Heart left ventricle (tissue), 16 donors: Measurements from ENCODE around the gene CCNL2. TPM values are rescaled to one million over a fixed set of nuclear protein-coding genes. Genes with fewer than 3 reads are reported as not detected.

Experiments used
- ATAC-seq, 4 donors: fragments of 200-7000 bp; cut with Tn5 transposase; one replicate each; pipeline ENCODE4 v1.9.1; 2020 to 2022; ENCODE audit warnings: moderate library complexity in 4 of 4, mild to moderate bottlenecking in 3 of 4, moderate number of reproducible peaks in 1 of 4
- DNase-seq, 5 donors: peaks; one replicate each; pipeline ENCODE4 v3.0.0-alpha.2; 2020
- H3K27ac ChIP-seq, 12 donors: fragments of 200-600 bp; sonication (generic) in 4 of 12; one replicate each; pipeline versions ENCODE4 v1.5.0 to v1.8.0; 2016 to 2022; ENCODE audit warnings: mild to moderate bottlenecking in 2 of 12
- H3K27me3 ChIP-seq, 9 donors: fragments of 200-600 bp; sonication (generic) in 2 of 9; one replicate each; pipeline versions ENCODE4 v1.5.1 to v1.8.0; 2016 to 2022; ENCODE audit warnings: mild to moderate bottlenecking in 3 of 9
- H3K36me3 ChIP-seq, 9 donors: fragments of 200-600 bp; sonication (generic) in 2 of 9; one replicate each; pipeline versions ENCODE4 v1.5.0 to v1.8.0; 2018 to 2022; ENCODE audit warnings: mild to moderate bottlenecking in 2 of 9
- H3K4me1 ChIP-seq, 12 donors: fragments of 200-600 bp; sonication (generic) in 4 of 12; one replicate each; pipeline versions ENCODE4 v1.5.0 to v1.8.0; 2016 to 2022; ENCODE audit warnings: mild to moderate bottlenecking in 3 of 12
- H3K4me3 ChIP-seq, 12 donors: fragments of 200-600 bp; sonication (generic) in 4 of 12; one replicate each; pipeline versions ENCODE4 v1.5.0 to v1.8.0; 2017 to 2022; ENCODE audit warnings: mild to moderate bottlenecking in 9 of 12, moderate library complexity in 4 of 12
- H3K9me3 ChIP-seq, 12 donors: fragments of 200-600 bp; sonication (generic) in 4 of 12; one replicate each; pipeline versions ENCODE4 v1.5.0 to v1.8.0; 2016 to 2022; ENCODE audit warnings: mild to moderate bottlenecking in 1 of 12
- POLR2A ChIP-seq, 2 donors: fragments of 450-650 bp; IDR thresholded peaks; one replicate each; pipeline ENCODE4 v1.6.1; 2017; ENCODE audit warnings: antibody characterized with exemption in 2 of 2, mild to moderate bottlenecking in 2 of 2, moderate library complexity in 2 of 2
- WGBS, 4 donors: extraction: QIAGEN DNeasy Blood & Tissue Kit in 2 of 4; methylation state at CpG; one replicate each; pipeline versions ENCODE4 v1.1.5 to v1.1.7; 2013 to 2018; 5-methylcytosine and 5-hydroxymethylcytosine counted together
- intact Hi-C, 10 donors: fragments of 100-400 bp; cut with DNase I; formaldehyde crosslinking; loops; one replicate each; pipeline versions ENCODE4 v1.11.1 to v1.14.2; 2022
- polyA plus RNA-seq, 2 donors: library from polyadenylated mRNA; stranded (reverse); fragments of 200-250 nt; gene quantifications; one replicate each; pipeline ENCODE4 v1.2.3, GENCODE V29; 2013
- total RNA-seq, 9 donors: library from RNA; depleted of rRNA in 2 of 9; stranded (reverse); fragments of >200 nt in 2 of 9; fragmentation: NEBNext Ultra II Directional in 3 of 9; extraction: Animal tissue kit (Norgen Biotek cat#: 25700) in 3 of 9; gene quantifications; one replicate each; pipeline versions ENCODE4 v1.1.0 to v1.2.4, GENCODE V29; 2016 to 2023
- TF ChIP-seq, protein P1 (sequence below), 12 donors: fragments of 200-600 bp; sonication (generic) in 4 of 12; IDR thresholded peaks; one replicate each; pipeline versions ENCODE4 v1.5.0 to v1.8.0; 2018 to 2022; ENCODE audit warnings: antibody characterized with exemption in 12 of 12, mild to moderate bottlenecking in 5 of 12
- donor health status: ischemic (EF 13 %, LVEDD 7.1; RV severe dilation, severe dysfunction).
- donor health status: healthy with polysubstance abuse.
- donor health status: DM: no; HTN: yes; CAD: no.
- donor health status: DM: no; HTN: no; CAD: no.
- donor health status: ischemic (EF 25% LVEDD 6.9; RV normal size, moderate dysfunction).
- donor health status: ischemic (EF 25% LVEDD 5.7; RV mildly dilated, moderate dysfunction).
- donor health status: healthy.
- donor health status: DM: yes; HTN: yes; CAD: no.
- donor health status: ischemic (EF 35%, LVEDD 5.7; RV mildly dilated, moderate dysfunction).
- donor health status: nonischemic (EF 11% LVEDD 7.7; RV severe dilation, severe dysfunction).
- donor health status: DM: yes; HTN: yes; CAD: no.
- donor health status: PGD.
- donor health status: ischemic (EF 29% LVEDD 5.4; RV normal size, mild dysfunction).
- donor health status: nonischemic (EF 23%, LVEDD 6.1; RV moderate dilation, normal function).

CCNL2 gene
- total and polyA plus RNA-seq, 11 donors = 35.4 to 87.8 (median 50.7) TPM

DNA sequence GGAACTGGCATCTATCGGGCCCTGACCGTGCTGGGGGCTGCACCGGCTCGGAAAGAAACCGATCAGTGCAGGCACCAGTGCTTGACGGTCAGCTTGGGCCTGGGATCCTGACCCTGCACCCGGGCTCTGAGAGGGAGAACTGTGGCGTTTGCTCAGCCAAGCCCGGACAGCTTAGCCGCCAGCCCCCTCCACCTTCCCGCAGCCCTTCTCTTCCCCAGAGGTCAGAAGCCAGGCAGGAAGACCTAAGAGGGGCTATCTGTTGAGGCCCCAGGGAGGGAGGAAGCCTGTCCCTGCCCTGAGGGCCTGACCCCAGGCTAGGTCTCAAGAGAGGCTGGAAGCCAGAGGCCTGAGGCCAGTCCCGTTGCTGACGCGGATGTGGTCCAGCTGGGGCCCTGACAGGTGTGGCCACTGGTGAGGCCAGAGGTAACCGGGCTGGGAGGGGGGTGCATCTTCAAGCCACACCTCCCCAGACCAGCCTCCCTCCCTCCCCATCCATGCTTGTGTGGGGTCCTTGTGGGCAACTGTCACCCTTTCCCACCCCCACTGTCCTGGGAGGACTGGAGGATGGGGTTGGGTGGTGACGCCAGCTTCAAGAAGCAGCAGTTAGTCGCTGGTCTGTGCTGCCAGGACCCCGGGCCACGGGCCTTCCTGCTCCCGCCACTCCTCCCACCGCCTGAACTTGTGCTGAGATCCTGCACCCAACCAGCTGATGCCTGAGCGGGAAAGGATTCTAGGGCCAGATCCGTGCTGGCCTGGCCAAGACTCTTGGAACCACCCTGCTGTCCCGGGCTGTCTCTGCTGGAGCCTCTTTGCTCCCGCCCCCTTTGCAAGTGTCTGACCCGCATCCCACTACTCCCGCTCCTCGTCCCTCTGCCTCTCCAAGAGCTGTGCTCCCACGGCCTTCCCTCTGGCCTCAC, 47.4 kb downstream of the CCNL2 start:
- Histone ChIP-seq H3K4me1 (peaks cover 3 to 73% (median 47%) of the 10 kb centered on the region in 12 donors), H3K27ac (peak overlapping the region in 11 of 12 donors; percentile 9 to 79 (median 49)), H3K4me3 (peak overlapping the region in 3 of 12 donors; percentile 19 to 32 (median 23)), H3K27me3 (peaks cover under 1 to 42% (median 17%) of the 10 kb centered on the region in 9 donors), H3K36me3 (peaks cover 0 to 24% (median 0%) of the 10 kb centered on the region in 9 donors), H3K9me3 (no peaks in the 10 kb centered on the region)
- intact Hi-C loops = no loop called here
- TF ChIP-seq, protein P1, sequence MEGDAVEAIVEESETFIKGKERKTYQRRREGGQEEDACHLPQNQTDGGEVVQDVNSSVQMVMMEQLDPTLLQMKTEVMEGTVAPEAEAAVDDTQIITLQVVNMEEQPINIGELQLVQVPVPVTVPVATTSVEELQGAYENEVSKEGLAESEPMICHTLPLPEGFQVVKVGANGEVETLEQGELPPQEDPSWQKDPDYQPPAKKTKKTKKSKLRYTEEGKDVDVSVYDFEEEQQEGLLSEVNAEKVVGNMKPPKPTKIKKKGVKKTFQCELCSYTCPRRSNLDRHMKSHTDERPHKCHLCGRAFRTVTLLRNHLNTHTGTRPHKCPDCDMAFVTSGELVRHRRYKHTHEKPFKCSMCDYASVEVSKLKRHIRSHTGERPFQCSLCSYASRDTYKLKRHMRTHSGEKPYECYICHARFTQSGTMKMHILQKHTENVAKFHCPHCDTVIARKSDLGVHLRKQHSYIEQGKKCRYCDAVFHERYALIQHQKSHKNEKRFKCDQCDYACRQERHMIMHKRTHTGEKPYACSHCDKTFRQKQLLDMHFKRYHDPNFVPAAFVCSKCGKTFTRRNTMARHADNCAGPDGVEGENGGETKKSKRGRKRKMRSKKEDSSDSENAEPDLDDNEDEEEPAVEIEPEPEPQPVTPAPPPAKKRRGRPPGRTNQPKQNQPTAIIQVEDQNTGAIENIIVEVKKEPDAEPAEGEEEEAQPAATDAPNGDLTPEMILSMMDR (IDR thresholded peaks at IDR 0.05) = no peak
- no peak for TF ChIP-seq POLR2A (IDR thresholded peaks at IDR 0.05)
- DNase-seq = peak in 4 of 5 donors; percentile 64 to 86 (median 70)
- 51 to 68% (median 55%) methylated on average over 25 to 29 of the region's 29 CpGs for WGBS, 4 donors
- peak; percentile 14 to 35 (median 20) for ATAC-seq

DNA sequence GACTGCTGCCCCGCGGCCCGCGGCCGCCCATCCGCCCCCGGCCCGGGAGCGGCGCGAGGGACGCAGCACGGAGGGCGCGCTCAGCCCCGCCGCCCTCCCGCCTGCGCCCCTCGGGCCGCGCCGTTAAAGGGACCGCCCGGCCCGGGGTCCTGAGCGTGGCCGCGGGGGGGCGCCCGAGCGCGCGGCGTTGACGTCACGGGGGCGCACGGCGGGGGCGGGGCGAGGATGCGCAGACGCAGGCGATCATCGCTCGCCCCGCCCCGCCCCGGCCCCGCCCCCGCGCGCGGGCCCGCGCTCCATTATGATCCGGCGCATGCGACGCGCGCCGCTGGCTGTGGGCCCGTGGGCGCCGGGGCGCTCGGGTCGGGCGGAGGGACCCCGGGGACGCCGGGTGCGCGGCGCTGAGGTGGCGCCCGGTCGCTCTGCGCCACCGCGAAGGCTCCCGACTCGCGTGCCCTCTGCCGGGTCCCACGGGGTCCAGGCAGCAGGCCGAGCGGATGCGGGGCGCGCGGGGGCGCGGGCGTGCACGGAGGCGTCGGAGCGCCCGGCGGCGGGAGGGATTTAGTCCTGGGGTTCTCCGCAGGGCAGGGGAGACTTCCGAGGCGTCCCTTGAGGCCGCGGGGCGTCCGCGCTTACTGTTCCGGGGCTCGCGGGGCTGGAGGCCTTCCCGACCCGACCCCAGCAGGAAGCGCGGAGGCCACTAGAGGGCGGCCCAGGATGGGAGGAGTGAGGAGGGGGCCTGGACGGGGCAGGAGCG, 49.7 kb downstream of the CCNL2 start, which contains the start of gene DVL1:
Gene DVL1, minus strand, starts transcription at position 163 of the 757 bp plus-strand sequence. CDS start 353 bp downstream, outside the sequence.
- peak within 1 kb of the TSS; percentile 56 to 98 (median 82) for H3K4me3 ChIP-seq
- DNase-seq (peak; percentile 67 to 86 (median 71)), ATAC-seq (peak in 3 of 4 donors; percentile 11 to 52 (median 37))
- H3K27ac ChIP-seq = peak within 1 kb of the TSS; percentile 79 to 94 (median 87)
- H3K36me3 ChIP-seq = peaks cover 0 to 19% (median 0%) of the 10 kb centered on the region in 9 donors
- no peaks in the 10 kb centered on the region for H3K9me3 ChIP-seq
- TF ChIP-seq, protein P1 (IDR thresholded peaks at IDR 0.05) = peak; percentile 23 to 65 (median 44)
- TF ChIP-seq POLR2A (IDR thresholded peaks at IDR 0.05) = peak in 1 of 2 donors; percentile 73
- peaks cover 3 to 73% (median 62%) of the 10 kb centered on the region in 12 donors for H3K4me1 ChIP-seq
- peaks cover 0 to 21% (median 11%) of the 10 kb centered on the region in 9 donors for H3K27me3 ChIP-seq
- 0 to 1% methylated on average over 121 to 122 of the region's 122 CpGs; no CpG with 5 or more reads in 2 of the 4 donors for WGBS, 4 donors
- intact Hi-C loops = loop anchor here in 2 of 10 donors (2.0 kb wide), 2 partner anchors 25 to 41 kb away; partner anchors contain the start of genes CPTP (in 1 of the 2), INTS11 (in 1 of the 2) and PUSL1 (in 1 of the 2)

DNA sequence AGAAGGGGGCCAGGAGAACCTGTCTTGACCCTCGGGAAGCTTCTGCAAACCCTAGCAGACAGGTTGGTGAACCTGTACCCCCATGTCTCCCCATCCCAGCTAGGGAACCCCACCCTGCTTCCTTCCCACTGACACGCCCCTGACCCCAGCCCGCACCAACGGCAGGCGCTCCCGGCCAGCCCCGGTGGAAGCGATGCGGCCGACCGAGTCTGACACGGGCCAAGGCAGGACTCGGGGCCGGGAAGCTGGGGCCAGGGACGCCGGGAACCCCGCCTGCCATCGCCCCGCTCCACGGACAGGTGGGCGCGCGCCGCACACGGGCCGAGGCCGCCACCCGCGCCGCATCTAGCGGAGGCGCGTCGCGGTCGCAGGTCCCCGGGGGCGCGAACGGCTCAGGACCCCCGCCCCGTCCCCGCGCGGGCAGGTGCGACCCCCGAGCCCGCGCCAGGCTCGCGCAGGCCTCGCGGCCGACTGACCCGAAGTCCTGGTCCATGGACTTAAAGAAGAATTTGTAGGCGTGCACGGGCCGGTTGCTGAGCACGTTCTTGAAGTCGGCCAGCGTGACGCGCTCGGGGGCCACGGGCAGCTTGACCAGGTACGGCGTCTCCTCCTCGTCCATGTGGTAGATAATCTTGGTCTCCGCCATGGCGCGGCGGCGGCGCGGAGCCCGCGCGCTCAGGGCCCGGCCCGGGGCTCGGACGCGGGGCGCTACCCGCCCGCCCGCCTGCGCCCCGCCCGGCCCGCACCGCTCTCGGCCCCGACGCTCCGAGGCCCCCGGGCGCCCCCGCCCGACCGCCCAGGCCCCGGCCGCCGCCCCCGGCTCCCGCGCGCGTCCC, 50.5 kb downstream of the CCNL2 start:
- intact Hi-C loops = loop anchor here in 2 of 10 donors (2.0 kb wide), 2 partner anchors 24 to 40 kb away; partner anchors contain the start of genes CPTP (in 1 of the 2), INTS11 (in 1 of the 2) and PUSL1 (in 1 of the 2)
- H3K27ac ChIP-seq = peak overlapping the region; percentile 42 to 87 (median 80)
- peaks cover 0 to 13% (median 6%) of the 10 kb centered on the region in 9 donors for H3K27me3 ChIP-seq
- H3K4me1 ChIP-seq = peaks cover 3 to 73% (median 54%) of the 10 kb centered on the region in 12 donors
- peak overlapping the region; percentile 54 to 93 (median 78) for H3K4me3 ChIP-seq
- H3K9me3 ChIP-seq = no peaks in the 10 kb centered on the region
- no peak for DNase-seq
- TF ChIP-seq, protein P1 (IDR thresholded peaks at IDR 0.05) = no peak
- no peak for TF ChIP-seq POLR2A (IDR thresholded peaks at IDR 0.05)
- H3K36me3 ChIP-seq = peaks cover 0 to 12% (median 0%) of the 10 kb centered on the region in 9 donors
- 0 to 1% (median 1%) methylated on average over 9 to 109 of the region's 109 CpGs for WGBS, 4 donors
- ATAC-seq = no peak
